ENCODE measurements around the gene LGALS12.
"Not testable (repeated sequence)": the region's sequence is repeated elsewhere in the genome, so short reads cannot be mapped to it uniquely, and the experiment has no call there.

LGALS12 gene

DNA sequence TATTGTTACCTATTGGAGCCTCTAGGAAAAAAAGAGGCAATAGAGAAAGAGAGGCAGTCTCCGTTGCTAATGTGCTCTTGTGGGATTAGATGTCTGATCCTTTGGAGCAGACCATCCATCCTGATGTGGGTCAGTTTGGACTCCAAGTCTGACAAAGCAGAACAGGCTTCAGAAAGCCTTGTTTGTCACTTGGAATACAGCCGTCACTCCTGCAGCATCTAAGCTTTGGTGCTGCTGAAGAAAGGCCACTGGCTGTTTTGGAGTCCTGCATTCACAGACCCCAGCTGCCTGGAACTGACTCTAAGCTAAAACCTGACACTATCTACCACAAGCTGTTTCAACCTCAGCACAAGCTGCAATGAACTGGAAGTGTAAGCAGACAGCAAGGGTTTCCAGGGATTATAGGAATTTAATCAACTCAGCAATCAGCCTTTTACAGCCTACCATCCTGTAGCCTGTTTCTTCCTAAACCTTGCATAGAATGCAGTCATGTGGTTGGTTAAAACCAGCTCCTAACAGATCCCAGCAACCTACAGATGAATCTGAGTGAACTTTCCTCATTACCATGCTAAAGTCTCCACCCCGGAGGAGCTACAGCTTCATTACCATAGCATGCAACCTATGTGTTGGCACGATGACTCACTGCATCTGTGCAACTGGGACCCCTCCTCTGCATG, 27.1 kb downstream of the LGALS12 start:
- DNase-seq (ENCODE audit: low spot score): no peak

DNA sequence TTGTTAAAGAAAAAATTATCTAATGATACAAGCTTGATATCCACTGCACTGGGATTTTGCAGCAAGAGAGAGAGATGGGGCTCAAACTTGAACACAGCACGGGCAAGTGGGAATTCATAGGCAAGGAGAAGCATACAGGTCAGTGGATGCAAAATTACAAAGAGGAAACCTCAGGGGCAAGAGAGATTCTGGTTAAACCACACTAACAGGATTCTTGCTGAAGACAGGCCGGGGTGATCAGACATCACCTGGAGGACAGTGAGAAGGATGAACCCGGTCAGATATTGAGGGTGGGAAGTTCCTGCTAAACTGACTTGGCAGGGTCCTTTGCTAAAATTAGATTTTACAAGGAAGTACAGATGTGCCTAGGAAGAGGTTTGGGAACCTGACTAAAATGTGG, 28.2 kb downstream of the LGALS12 start:
- DNase-seq (ENCODE audit: low spot score): no peak

DNA sequence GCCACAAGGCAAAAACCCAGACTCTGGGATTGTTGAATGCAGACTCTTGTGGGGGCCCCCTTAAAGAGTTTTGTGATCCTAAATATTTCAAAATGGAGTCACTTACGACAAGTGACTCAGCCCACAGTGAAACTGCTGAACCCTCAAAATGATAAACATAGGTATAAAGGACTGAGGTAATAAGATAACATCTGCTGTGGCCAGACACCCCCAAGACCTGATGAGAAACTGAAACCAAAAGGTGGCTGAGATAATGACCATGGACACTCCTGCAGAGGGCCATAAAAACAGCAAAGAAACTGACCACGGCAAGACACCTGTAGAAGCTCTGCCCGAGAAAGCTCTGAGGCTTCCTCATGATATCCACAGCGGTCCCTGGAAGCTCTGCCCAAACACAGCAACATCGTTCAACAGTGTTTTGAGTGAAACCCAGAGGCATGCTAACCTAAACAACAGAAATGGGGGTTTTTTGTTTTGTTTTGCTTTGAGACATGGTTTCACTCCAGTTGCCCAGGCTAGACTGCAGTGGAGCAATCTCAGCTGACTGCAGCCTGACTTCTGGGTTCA, 29.1 kb downstream of the LGALS12 start:
- DNase-seq (ENCODE audit: low spot score): no peak

DNA sequence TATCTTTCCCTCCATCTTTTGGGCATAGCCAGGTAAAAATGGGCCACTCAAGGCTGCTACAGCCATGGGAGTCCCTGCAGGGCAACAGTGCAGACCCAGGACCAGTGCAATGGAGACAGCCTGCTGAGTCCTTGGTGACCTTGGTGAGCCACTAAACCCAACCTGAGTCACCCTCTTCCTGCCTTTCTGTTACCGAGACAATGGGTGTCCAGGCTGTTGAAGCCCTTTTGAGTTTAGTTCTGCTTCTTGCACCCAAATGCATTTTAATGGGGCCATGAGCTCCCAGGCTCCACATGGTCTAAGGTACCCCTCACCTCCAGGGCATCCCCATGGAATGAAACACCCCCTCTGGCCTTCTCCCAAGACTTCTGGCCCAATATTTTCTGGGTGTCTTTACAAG, 29.9 kb downstream of the LGALS12 start:
- DNase-seq (ENCODE audit: low spot score): no peak

DNA sequence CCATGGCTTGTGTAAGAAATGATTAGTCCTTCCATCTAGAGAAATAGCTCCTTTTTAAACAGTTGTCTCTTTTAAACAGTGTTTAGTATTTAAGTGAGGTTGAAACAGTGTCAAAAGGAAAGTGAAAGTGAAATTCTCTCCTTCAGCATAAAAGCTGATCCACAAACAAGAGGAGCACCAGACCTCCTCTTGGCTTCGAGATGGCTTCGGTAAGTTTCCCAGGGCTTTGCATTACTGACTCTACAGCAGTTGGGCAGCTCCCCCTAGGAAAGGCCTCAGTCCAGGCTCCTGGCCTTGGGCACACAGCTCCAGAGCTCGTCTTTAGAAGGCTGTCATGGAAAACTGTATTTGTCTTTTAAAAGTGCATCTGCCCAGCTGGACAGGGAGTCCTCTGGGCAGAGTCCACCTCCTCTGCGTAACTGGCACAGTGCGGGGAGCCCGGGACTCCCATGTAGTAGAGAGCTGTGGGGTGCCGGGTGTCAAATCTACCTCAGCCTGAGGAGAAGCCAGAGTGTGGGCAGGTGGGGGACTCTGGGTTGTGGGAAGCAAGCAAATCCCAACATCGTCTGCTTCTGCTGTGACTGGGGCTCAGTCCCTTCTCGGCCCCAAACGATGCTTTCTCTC, 30.9 kb downstream of the LGALS12 start, which contains the start of gene PLAAT4:
Gene PLAAT4, plus strand, starts transcription at position 140 of the 624 bp plus-strand sequence. Its CDS starts 61 bp downstream, at position 201.
- DNase-seq (ENCODE audit: low spot score): no peak

DNA sequence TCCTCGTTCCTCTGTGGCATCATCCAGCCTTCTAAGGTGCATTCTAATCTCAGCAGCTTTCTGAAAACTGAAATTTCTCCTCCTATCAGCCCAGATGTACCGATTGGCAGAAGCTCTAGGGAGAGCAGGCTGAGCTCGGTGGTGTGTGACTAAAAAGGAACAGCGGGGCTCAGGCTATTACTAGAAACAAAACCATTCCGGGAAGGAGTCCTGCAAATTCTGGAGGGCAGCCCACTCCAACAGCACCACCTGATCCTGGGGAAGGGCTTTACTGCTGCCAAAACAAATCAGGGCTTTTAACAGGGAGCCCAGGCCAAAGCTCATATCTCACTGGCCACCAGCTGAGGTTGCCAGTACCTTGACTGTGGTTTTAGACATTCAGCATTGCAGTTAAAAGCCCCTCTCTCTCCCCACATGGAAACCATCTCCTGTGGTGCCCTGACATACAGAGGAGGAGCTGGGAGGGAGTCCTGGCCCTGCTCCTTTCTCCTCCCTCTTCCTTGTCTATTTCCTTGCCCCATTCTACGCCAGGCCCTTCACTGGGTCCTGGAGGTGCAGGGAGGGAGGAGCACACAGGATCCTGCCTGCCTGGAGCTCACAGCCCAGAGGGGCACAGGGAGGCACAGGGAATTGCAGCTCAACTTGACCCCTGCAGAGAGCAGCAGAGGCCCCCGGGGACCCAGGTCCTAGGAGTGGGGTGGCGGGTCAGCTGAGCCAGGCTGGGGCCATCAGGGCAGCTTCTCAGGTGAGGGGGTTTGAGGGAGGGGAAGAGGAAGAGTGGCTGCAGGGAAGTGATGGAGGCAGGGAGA, 31.6 kb downstream of the LGALS12 start:
- DNase-seq (ENCODE audit: low spot score): no peak

DNA sequence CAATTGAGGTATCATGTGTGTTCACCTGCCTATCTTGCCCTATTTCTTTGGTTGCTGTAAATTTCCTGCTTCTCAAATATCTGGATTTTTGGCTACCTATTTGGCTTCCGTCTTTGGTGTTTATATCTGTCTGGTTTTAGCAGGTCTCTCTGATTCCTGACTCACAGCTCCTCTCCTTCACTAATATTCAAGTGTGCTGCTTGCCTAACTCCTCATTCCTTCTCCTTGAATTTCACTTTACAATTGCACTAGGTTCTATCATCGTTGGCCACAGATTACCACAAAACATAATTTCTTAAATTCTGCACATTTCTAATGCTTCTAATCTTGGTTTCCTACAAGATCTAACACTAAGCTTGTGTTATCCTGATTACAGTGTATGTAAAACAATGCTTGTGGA, 36.6 kb downstream of the LGALS12 start:
- DNase-seq (ENCODE audit: low spot score): not testable (repeated sequence)

DNA sequence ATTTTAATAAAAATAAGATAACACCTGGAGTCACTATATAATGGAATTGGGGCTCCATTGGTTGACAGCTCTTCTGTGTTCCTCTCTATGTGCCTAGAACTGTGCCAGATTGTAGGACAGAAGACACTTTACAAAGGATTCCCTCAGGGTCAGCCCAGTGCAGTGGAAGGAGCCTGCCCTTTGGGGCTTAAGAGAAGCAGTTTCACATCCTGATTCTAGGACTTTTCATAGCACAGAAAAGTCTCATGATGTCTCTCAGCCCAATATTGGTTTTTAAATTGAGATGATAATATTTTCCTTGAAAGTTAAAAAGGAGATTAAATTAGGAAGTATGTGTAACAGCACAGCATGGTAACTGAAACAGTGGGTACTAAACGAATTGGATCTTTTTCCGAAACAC, 37.8 kb downstream of the LGALS12 start:
- no peak for DNase-seq (ENCODE audit: low spot score)

DNA sequence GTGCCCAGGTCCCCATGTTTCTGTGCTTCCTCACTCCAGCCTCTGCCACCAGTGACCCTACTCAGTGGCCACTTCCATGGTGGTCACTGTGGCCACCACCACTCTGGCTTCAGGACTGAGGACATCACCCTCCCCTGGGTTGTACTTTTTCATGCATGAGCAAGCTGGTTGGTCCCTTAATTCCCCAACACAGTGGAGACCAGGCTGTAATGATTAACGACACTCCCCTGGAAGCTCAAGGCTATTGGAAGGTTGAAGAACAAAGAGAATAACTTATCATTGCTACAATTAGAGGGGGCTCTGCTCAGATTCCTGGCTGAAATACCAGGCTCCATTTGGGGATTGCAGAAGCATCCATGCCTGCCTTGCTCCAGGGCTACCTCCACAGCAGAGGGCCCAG, 41.2 kb downstream of the LGALS12 start:
- DNase-seq (ENCODE audit: low spot score): no peak

DNA sequence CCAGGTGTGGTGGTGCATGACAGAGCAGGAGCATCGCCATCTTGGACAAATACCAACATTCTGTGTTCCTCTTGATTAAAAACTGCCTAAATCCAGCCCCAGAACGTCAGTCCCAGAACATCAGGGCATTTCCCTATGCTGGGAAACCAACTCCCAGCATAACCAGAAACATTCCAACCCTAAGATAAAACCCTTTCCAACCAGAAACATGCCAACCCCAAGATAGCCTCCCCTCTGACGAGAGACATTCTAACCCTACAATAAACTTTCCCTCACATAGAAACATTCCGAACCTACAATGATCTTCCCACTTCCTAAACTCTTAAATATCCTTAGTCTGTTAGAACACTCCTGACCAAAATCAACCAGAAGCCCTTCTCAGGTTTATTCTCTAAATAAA, 42.3 kb downstream of the LGALS12 start:
- DNase-seq (ENCODE audit: low spot score): no peak

DNA sequence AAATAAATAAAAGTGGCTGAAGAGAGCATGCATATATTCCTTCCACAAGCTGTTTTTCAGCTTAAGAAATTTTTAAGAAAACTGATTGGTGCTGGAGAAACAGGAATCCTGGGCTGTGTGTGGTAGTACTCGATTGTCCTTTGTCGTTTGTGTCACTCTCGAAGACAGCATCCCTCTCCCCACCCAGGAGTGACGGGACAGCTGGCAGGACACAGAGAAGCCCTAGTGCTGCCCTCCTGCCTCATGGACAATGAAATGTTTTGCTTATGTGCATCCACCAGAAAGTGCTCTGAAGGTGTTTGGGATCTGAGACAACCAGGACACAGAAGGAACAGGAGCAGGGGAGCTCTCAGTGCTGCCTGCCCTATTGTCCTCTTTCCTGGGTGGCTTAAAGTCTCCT, 43.5 kb downstream of the LGALS12 start:
- DNase-seq (ENCODE audit: low spot score): no peak

DNA sequence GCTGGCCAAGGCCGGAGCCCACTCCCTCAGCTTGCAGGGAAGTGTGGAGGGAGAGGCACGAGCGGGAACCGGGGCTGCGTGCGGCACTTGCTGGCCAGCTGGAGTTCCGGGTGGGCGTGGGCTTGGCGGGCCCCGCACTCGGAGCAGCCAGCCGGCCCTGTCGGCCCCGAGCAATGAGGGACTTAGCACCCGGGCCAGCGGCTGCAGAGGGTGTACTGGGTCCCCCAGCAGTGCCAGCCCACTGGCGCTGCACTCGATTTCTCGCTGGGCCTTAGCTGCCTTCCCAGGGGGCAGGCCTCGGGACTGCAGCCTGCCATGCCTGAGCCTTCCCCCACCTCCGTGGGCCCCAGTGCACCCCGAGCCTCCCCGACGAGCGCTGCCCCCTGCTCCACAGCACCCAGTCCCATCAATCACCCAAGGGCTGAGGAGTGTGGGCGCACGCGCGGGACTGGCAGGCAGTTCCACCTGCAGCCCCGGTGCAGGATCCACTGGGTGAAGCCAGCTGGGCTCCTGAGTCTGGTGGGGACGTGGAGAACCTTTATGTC, 44.3 kb downstream of the LGALS12 start:
- not testable (repeated sequence) for DNase-seq (ENCODE audit: low spot score)

DNA sequence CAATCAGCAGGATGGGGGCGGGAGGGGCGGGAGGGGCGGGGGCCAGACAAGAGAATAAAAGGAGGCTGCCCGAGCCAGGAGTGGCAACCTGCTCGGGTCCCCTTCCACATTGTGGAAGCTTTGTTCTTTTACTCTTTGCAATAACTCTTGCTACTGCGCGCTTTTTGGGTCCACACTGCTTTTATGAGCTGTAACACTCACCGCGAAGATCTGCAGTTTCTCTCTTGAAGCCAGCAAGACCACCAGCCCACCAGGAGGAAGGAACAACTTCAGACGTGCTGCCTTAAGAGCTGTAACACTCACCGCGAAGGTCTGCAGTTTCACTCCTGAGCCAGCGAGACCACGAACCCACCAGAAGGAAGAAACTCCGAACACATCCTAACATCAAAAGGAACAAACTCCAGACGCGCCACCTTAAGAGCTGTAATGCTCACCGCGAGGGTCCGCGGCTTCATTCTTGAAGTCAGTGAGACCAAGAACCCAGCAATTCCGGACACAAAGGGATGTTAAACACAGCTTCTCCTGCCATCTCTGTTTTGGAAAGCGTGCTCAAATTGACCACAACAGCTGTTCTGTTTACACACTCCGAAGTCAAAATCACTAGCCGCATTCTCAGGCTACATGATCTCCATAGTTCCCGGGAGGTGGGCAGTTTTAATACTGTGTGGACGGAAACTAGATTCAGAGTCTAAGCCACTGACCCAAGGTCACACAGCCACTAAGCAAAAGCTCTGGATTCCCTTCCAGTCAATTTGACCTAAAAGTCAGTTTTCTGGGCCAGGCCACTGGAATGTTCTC, 45.4 kb downstream of the LGALS12 start:
- DNase-seq (ENCODE audit: low spot score): no peak

DNA sequence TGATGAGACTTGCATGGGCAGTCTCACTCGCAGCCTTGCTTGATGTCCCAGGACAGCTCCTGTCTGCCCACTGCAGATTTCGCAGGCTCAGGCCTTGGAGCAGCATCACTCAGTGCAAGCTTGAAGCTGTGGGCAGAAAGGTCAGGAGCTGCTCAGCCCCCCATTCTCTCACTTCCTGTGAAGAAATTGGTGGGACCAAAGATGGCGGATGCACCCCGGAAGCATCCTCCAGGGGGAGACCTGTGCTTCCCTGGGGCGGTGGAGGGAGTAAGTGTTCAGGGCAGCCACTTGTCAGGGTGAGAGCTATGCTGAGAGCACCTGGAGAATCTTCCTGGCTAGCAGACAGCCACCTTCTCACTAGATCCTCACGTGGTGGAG, 46.0 kb downstream of the LGALS12 start:
- DNase-seq (ENCODE audit: low spot score): no peak

DNA sequence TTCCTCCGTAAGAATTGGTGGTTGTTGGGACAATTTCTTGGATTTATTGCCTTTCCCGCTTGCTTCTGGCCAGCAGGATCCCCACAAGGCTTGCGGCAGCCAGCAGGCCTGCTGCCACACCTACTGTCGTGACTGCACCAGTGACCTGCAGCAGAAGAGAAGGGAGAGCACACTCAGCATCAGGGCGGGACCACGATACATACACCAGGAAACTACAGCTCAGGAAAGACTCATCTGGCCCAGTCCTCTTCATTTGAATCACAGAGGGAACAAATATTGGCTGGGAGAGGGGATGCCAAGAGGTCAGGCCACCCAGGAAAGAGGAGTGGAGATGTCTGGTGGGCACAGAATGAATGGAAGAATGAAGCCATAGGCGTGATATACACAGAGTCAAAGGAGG, 47.0 kb downstream of the LGALS12 start:
- DNase-seq (ENCODE audit: low spot score): no peak

DNA sequence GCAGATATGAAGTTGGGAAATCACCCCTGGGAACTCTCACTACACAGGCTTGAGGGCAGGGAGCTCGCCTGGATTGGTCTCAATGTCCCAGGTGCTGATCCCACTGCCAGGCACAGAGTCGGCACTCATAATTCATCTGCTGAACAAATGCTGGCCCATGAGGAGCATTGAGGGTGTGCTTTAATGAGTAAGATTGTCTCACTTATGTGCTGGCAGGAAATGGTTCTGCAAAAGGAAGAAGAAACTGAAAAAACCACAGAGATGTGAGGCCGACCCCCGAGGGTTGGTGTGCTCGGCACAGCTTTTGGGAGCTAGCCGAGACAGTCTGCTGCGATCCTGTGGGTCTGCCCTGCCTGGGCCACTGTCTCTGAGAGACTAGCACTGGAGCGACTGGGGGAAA, 47.9 kb downstream of the LGALS12 start:
- no peak for DNase-seq (ENCODE audit: low spot score)

DNA sequence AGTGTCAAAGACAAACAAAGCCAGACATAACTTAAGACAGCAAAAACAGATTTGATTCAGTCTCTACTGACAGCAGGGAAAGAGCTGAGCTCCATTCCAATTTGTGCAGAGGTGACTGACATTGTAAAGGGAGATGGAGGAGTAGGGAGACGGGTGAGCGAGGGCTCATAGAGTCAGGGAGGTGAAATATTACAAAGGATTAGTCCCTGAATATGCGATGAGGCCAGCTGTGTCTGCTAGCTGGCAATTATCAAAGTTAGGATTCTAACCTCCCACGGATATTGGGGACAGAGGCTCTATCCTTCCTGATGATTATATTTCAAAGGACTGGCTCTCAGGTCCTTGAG, 49.0 kb downstream of the LGALS12 start:
- no peak for DNase-seq (ENCODE audit: low spot score)

DNA sequence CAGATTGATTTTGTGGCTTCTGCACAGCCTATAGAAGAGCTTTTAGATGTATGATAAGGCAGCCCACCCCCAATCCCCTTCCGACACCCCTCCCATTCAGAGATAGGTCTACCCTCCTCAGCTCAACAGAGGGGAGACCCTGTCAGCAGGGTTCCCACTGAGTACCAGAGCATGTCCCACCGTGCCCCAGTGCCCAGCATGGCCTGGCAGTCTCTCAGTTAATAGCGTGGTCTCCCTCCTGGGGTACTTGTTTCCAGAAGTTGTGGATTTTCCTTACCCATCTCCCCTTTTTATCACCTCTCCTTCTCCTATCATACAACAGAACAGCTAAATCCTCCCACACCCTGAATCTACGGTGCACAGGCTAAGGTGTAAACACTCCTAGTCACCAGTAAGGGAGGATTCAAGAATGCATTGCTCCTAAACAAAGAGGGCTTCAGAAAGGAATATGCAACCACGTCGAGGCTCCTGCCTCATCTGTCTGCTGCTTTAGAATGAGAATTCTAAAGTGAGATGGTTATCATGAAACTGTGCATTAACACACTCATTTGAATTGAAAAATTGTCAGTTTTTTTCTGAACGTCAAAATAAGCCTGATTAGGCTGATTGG, 50.6 kb downstream of the LGALS12 start:
- DNase-seq (ENCODE audit: low spot score): no peak

DNA sequence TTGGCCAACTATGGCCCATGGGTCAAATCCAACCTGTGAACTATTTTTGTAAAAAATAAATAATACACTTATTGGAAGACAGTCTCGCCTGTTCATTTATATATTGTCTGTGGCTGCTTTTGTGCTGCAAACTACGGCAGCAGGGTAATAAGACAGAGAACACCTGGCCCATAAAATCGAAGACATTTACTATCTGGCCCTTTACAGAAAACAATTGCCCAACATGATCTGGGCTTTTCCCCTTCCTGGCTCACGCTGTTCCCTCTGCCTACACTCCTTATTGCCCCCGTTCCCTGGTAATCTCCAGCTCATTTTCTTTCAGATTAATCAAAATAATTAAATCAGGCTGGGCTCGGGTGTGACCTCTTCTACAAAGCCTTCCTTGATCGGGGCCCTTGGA, 51.7 kb downstream of the LGALS12 start:
- no peak for DNase-seq (ENCODE audit: low spot score)

DNA sequence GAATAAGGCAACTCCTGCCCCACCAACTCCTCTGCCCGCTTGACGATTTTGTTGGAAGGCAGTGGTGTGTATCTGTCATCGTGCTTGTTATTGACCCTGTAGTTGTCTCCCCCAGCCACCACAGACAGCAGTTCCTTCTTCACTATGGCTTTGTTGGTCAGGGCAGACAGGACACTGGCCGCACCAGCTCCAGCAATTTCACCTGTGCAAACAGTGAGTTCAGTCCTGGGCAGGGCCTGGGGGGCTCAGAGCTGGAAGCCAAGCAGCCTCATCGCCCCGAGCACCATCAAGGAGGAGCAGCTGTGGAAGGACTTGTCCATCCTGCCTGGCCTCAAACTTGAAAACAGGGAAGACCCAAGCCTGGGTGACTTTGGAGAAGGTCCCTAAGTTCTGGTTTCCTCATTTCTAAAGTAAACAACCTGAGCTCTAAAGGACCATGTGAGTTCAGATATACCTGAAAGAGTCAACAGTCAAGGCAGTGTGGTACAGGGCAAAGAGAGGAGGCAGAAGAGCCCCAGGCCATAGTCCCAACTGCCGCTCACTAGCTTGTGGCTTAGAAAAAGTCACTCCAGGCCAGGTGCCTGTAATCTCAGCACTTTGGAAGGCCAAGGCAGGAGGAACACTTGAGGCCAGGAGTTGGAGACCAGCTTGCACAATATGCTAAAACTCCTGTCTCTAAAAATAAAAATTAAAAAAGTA, 52.7 kb downstream of the LGALS12 start:
- DNase-seq (ENCODE audit: low spot score): no peak
